Measurements from ENCODE around the gene DSTYK.

Gene DSTYK

GRCh38 chr1:205144751-205145150, 66.8 kb downstream of the DSTYK start:
- no peak for DNase-seq (ENCODE audit: low read depth)
- no peak overlapping the region for H3K4me3 ChIP-seq (ENCODE audit: low read depth, low read length)
- TF ChIP-seq CTCF (IDR thresholded peaks at IDR 0.05; ENCODE audit: control insufficient read depth, extremely low read depth, insufficient read depth), result no peak

GRCh38 chr1:205144046-205144720, 67.3 kb downstream of the DSTYK start:
- TF ChIP-seq CTCF (IDR thresholded peaks at IDR 0.05; ENCODE audit: control insufficient read depth, extremely low read depth, insufficient read depth), result no peak

DNA sequence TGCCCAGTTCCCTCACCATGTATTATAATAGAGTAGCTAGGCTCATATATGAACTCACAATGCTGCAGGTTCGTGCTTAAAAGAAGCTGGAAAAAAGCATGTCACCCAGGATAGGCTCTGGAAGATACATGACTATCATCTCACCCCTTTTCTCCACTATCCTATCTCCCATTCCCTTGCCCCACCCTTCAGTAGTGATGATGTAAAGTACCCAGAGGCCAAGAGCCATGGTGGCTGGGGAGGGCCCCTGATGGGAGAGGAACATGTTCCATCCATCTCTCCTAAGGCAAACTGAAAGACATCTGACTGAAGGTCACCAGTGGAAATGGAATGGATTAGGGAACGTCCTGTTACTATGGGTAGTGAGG, 69.4 kb downstream of the DSTYK start:
- no peak for DNase-seq (ENCODE audit: low read depth)
- no peak for TF ChIP-seq CTCF (IDR thresholded peaks at IDR 0.05; ENCODE audit: control insufficient read depth, extremely low read depth, insufficient read depth)
- H3K4me3 ChIP-seq (ENCODE audit: low read depth, low read length), result no peak overlapping the region

More at GRCh38 chr1:205144046-205144720, 67.3 kb downstream of the DSTYK start:
- DNase-seq (ENCODE audit: low read depth), result no peak
- no peak overlapping the region for H3K4me3 ChIP-seq (ENCODE audit: low read depth, low read length)

DNA sequence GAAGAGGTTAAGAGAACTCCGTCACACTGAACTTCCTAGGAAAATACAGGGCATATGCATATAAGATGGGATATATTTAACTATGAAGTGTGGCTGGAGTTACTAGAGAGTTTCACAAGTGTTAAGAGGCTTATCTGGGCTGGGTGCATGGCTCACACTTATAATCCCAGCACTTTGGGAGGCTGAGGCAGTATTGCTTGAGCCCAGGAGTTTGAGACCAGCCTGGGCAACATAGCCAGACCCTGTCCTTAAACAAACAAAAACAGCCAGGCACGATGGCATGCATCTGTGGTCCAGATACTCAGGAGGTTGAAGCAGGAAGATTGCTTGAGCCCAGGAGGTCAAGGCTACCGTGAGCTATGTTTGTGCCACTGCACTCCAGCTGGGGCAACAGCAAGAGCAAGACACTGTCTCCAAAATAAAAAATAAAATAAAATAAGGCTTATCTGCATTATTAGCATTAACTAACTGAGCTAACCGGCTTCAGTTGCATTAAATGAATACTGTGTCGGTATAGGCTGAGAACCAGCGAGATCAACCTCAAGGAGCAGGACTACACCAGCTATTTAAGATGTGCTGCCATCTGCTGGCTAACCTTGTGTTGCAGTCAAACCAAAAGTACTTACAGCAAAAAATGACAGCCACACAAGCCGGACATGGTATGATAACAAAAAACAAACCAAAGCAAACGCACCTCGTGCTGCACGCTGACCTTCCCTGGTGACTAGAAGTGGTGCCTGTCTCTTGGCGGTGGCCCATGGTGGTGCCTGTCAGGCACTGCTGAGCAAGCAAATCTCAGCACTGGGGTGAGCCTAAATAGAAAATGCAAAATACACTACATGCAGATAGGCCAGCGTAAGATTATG, 70.0 kb downstream of the DSTYK start:
- no peak overlapping the region for H3K4me3 ChIP-seq (ENCODE audit: low read depth, low read length)
- peak; percentile 68 for TF ChIP-seq CTCF (IDR thresholded peaks at IDR 0.05; ENCODE audit: control insufficient read depth, extremely low read depth, insufficient read depth)
- peak; percentile 62 for DNase-seq (ENCODE audit: low read depth)

DNA sequence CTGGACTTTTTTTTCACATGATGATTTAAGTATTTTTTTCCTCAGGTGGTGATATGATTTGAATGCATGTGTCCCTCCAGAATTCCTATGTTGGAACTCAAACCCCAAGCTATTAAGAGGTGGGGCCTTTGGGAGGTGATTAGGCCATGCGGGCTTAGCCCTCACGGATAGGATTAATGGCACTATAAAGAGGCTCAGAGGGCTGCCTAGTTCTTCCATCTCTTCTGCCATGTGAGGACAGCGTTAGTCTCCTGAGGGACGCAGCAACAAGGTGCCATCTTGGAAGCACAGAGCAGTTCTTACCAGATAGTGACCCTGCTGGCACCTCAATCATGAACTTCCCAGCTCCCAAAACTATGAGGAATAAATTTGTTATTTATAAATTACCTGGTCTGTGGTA, 71.4 kb downstream of the DSTYK start:
- DNase-seq (ENCODE audit: low read depth), result no peak
- H3K4me3 ChIP-seq (ENCODE audit: low read depth, low read length), result no peak overlapping the region
- no peak for TF ChIP-seq CTCF (IDR thresholded peaks at IDR 0.05; ENCODE audit: control insufficient read depth, extremely low read depth, insufficient read depth)

GRCh38 chr1:205137901-205138300, 73.6 kb downstream of the DSTYK start:
- TF ChIP-seq CTCF (IDR thresholded peaks at IDR 0.05; ENCODE audit: control insufficient read depth, extremely low read depth, insufficient read depth), result no peak
- DNase-seq (ENCODE audit: low read depth), result no peak
- H3K4me3 ChIP-seq (ENCODE audit: low read depth, low read length), result no peak overlapping the region
